K562 (cell line): Measurements from ENCODE around the gene SLC25A51. TPM values are rescaled to one million over a fixed set of nuclear protein-coding genes. Genes with fewer than 3 reads are reported as not detected.
A peak's percentile ranks its signal among the peaks of the same experiment; 100 is the strongest.

ENCODE experiments used
- ARID2 ChIP-seq: fragments of 450-650 bp; IDR thresholded peaks from 2 replicates; pipeline ENCODE4 v1.6.1; 2017; ENCODE audit warnings: antibody characterized with exemption, mild to moderate bottlenecking
- CC2D1A ChIP-seq: fragments of 450-650 bp; IDR thresholded peaks from 2 replicates; pipeline ENCODE4 v1.6.1; 2017; ENCODE audit warnings: mild to moderate bottlenecking
- ESRRA ChIP-seq: fragments of 450-650 bp; IDR thresholded peaks from 2 replicates; pipeline ENCODE4 v1.6.1; 2014; ENCODE audit warnings: low read depth, mild to moderate bottlenecking, moderate library complexity, borderline replicate concordance
- ETV6 ChIP-seq, 3 experiments: fragments of 150-350 bp in 1 of 3; sonication (generic) in 1 of 3; formaldehyde crosslinking in 1 of 3; IDR thresholded peaks; 2 replicates each; pipeline versions ENCODE4 v1.6.1 to v1.8.0; 2014 to 2022; ENCODE audit warnings: borderline replicate concordance in 2 of 3, low read depth in 2 of 3, antibody characterized with exemption in 1 of 3, low read length in 1 of 3, mild to moderate bottlenecking in 1 of 3, missing genetic modification reagents in 1 of 3
- FOXJ3 ChIP-seq: sonication (generic); formaldehyde crosslinking; IDR thresholded peaks from 2 replicates; pipeline ENCODE4 v1.4.0; 2020; ENCODE audit warnings: mild to moderate bottlenecking, missing genetic modification reagents
- HDAC1 ChIP-seq, 2 experiments: fragments of 450-650 bp; IDR thresholded peaks; 2 replicates each; pipeline ENCODE4 v1.6.1; 2016 to 2017; ENCODE audit warnings: inconsistent platforms in 1 of 2, mild to moderate bottlenecking in 1 of 2, moderate library complexity in 1 of 2
- JUNB ChIP-seq: fragments of 450-650 bp; formaldehyde crosslinking; conservative IDR thresholded peaks from 2 replicates; pipeline ENCODE4 v1.4.0; 2020; ENCODE audit warnings: mild to moderate bottlenecking
- KLF1 ChIP-seq: fragments of 450-650 bp; IDR thresholded peaks from 2 replicates; pipeline ENCODE4 v1.6.1; 2016; ENCODE audit warnings: missing genetic modification characterization, missing compliant biosample characterization
- MCM7 ChIP-seq, 2 experiments: fragments of 450-650 bp; IDR thresholded peaks; 2 replicates each; pipeline ENCODE4 v1.6.1; 2016 to 2018
- MTA2 ChIP-seq: fragments of 450-650 bp; IDR thresholded peaks from 2 replicates; pipeline ENCODE4 v1.6.1; 2016; ENCODE audit warnings: low read depth
- NUFIP1 ChIP-seq: fragments of 450-650 bp; IDR thresholded peaks from 2 replicates; pipeline ENCODE4 v1.6.1; 2018; ENCODE audit not compliant: partially characterized antibody
- PHB ChIP-seq: fragments of 250-450 bp; sonication (Bioruptor Pico); IDR thresholded peaks from 2 replicates; pipeline ENCODE4 v1.5.0; 2021
- RBM14 ChIP-seq: fragments of 200-400 bp; formaldehyde crosslinking; IDR thresholded peaks from 2 replicates; pipeline ENCODE4 v1.6.1; 2018; ENCODE audit warnings: low read depth, mild to moderate bottlenecking, low read length, moderate library complexity, borderline replicate concordance; ENCODE audit not compliant: insufficient read depth
- SIX5 ChIP-seq, 2 experiments: IDR thresholded peaks; 2 replicates each; pipeline ENCODE4 v1.6.1; 2011; ENCODE audit warnings: low read length in 2 of 2, borderline replicate concordance in 1 of 2, low read depth in 1 of 2, mild to moderate bottlenecking in 1 of 2, moderate library complexity in 1 of 2; ENCODE audit not compliant: insufficient read depth in 1 of 2
- SMAD1 ChIP-seq: fragments of 150-350 bp; IDR thresholded peaks from 2 replicates; pipeline ENCODE4 v1.6.1; 2014; ENCODE audit warnings: low read length, low read depth; ENCODE audit not compliant: partially characterized antibody
- SP1 ChIP-seq: sonication (generic); formaldehyde crosslinking; IDR thresholded peaks from 2 replicates; pipeline ENCODE4 v1.8.1; 2022; ENCODE audit warnings: mild to moderate bottlenecking, missing genetic modification reagents
- YBX1 ChIP-seq: fragments of 450-650 bp; IDR thresholded peaks from 2 replicates; pipeline ENCODE4 v1.7.1; 2016; ENCODE audit warnings: mild to moderate bottlenecking
- ZC3H4 ChIP-seq: sonication (generic); formaldehyde crosslinking; IDR thresholded peaks from 2 replicates; pipeline ENCODE4 v1.9.0; 2021; ENCODE audit warnings: missing genetic modification reagents, borderline replicate concordance
- ZKSCAN3 ChIP-seq: fragments of 250-450 bp; sonication (Bioruptor Pico); IDR thresholded peaks from 2 replicates; pipeline ENCODE4 v1.4.0; 2020
- ZNF224 ChIP-seq: sonication (generic); formaldehyde crosslinking; IDR thresholded peaks from 2 replicates; pipeline ENCODE4 v1.8.0; 2022; ENCODE audit warnings: mild to moderate bottlenecking, missing genetic modification reagents
- ZNF551 ChIP-seq: fragments of 250-450 bp; sonication (Bioruptor Pico); IDR thresholded peaks from 2 replicates; pipeline ENCODE4 v1.5.0; 2021; ENCODE audit warnings: mild to moderate bottlenecking, moderate library complexity
- ZSCAN29 ChIP-seq: fragments of 450-650 bp; IDR thresholded peaks from 2 replicates; pipeline ENCODE4 v1.6.1; 2017
- polyA plus RNA-seq, 8 experiments: library from polyadenylated mRNA; depleted of rRNA in 4 of 8; stranded (reverse) in 5 of 8; unstranded in 3 of 8; fragments of >200 nt; fragmentation: Nextera tagmentation in 2 of 8; fragmentation: Illumina TruSeq in 1 of 8; extraction: Ambion mirVana in 2 of 8; extraction: Trizol in 1 of 8; gene quantifications; 2 replicates each; pipeline versions ENCODE4 v1.2.1 to v1.2.3, GENCODE V29; 2011 to 2014; ENCODE audit warnings: inconsistent platforms in 1 of 8, missing spikeins in 1 of 8
- total RNA-seq, 7 experiments: library from RNA; depleted of rRNA in 6 of 7; stranded (reverse); fragments of >200 nt in 6 of 7; fragmentation: Illumina TruSeq in 2 of 7; extraction: Trizol in 2 of 7; gene quantifications; 2 replicates each; pipeline versions ENCODE4 v1.2.1 to v1.2.3, GENCODE V29; 2011 to 2021; ENCODE audit warnings: low replicate concordance in 1 of 7
- TF ChIP-seq, protein P1 (sequence below), 2 experiments: IDR thresholded peaks; 2 replicates each; pipeline ENCODE4 v1.6.1; 2011; ENCODE audit warnings: borderline replicate concordance in 1 of 2, control low read depth in 1 of 2, low read depth in 1 of 2, low read length in 1 of 2, mild to moderate bottlenecking in 1 of 2, mixed read lengths in 1 of 2, moderate library complexity in 1 of 2; ENCODE audit not compliant: insufficient read depth in 1 of 2, insufficient read length in 1 of 2, poor library complexity in 1 of 2, severe bottlenecking in 1 of 2; ENCODE audit errors: extremely low read depth in 1 of 2
- TF ChIP-seq, protein P2 (sequence below): fragments of 250-450 bp; sonication (Bioruptor Pico); IDR thresholded peaks from 2 replicates; pipeline ENCODE4 v1.8.0; 2021; ENCODE audit warnings: borderline replicate concordance, mild to moderate bottlenecking, moderate library complexity; ENCODE audit not compliant: poor library complexity, severe bottlenecking
- TF ChIP-seq, protein P3 (sequence below): fragments of 450-650 bp; formaldehyde crosslinking; IDR thresholded peaks from 2 replicates; pipeline ENCODE4 v1.4.0; 2020; ENCODE audit warnings: mild to moderate bottlenecking, moderate library complexity
- TF ChIP-seq, protein P4 (sequence below): fragments of 450-650 bp; formaldehyde crosslinking; IDR thresholded peaks from 2 replicates; pipeline ENCODE4 v1.4.0; 2020; ENCODE audit warnings: mild to moderate bottlenecking, moderate library complexity

SLC25A51 gene
- total and polyA plus RNA-seq, 9 of the 15 experiments (the other 6 are each of a cell fraction or from before 2014, with no cell fraction given) = 9.1 to 40.7 (median 24.5) TPM

DNA sequence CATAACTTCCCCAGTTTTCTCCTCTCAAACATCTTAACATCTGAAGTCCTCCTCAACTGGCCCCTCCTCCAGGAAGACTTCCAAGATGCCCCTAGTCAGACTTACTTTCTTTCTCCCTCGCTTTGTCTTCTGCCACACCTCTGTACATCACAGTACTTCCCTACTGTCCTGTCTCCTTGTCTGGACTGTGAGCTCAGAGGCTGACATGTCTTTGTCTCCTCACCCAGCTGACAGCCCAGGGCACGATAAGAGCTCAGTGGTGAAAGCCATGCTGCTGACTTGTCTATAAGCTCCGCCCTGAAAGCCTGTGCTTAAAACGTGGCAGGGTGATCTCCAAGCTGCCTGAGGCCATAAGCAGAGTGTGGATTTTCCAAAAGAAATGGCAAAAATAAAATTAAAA is 33.0 kb upstream of the SLC25A51 start (continued):
- TF ChIP-seq, protein P1, sequence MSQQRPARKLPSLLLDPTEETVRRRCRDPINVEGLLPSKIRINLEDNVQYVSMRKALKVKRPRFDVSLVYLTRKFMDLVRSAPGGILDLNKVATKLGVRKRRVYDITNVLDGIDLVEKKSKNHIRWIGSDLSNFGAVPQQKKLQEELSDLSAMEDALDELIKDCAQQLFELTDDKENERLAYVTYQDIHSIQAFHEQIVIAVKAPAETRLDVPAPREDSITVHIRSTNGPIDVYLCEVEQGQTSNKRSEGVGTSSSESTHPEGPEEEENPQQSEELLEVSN (IDR thresholded peaks at IDR 0.05; ENCODE audit: borderline replicate concordance in 1 of 2, extremely low read depth in 1 of 2, insufficient read depth in 1 of 2, insufficient read length in 1 of 2, low read depth in 1 of 2, low read length in 1 of 2, poor library complexity in 1 of 2, severe bottlenecking in 1 of 2) = no peak
- TF ChIP-seq MCM7 (IDR thresholded peaks at IDR 0.05) (no peak), MTA2 (no peak), NUFIP1 (no peak), ARID2 (no peak), ETV6 (IDR thresholded peaks at IDR 0.05; ENCODE audit: borderline replicate concordance in 1 of 2, low read depth in 2 of 2, low read length in 1 of 2) (no peak), ETV6 (CRISPR knock-in tag; IDR thresholded peaks at IDR 0.05; ENCODE audit: borderline replicate concordance) (no peak), HDAC1 (IDR thresholded peaks at IDR 0.05) (peak in 1 of 2 experiments; percentile 97; a peak in 2 of 4 replicates), ZC3H4 (CRISPR knock-in tag) (no peak), CC2D1A (no peak), SIX5 (IDR thresholded peaks at IDR 0.05; ENCODE audit: borderline replicate concordance in 1 of 2, insufficient read depth in 1 of 2, low read depth in 1 of 2, low read length in 2 of 2) (no peak), SMAD1 (no peak), PHB (CRISPR knock-in tag) (no peak), SP1 (CRISPR knock-in tag) (no peak), RBM14 (no peak), ZNF551 (CRISPR knock-in tag) (no peak), YBX1 (no peak), KLF1 (tag) (no peak), JUNB (CRISPR knock-in tag) (no peak), ZKSCAN3 (CRISPR knock-in tag) (no peak), ESRRA (peak; percentile 35; the same call in 1 of the 2 replicates), FOXJ3 (CRISPR knock-in tag) (no peak), ZSCAN29 (no peak), ZNF224 (CRISPR knock-in tag) (no peak)
- TF ChIP-seq, protein P2, sequence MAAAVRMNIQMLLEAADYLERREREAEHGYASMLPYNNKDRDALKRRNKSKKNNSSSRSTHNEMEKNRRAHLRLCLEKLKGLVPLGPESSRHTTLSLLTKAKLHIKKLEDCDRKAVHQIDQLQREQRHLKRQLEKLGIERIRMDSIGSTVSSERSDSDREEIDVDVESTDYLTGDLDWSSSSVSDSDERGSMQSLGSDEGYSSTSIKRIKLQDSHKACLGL (CRISPR knock-in tag) = peak; percentile 24
- TF ChIP-seq, protein P3, sequence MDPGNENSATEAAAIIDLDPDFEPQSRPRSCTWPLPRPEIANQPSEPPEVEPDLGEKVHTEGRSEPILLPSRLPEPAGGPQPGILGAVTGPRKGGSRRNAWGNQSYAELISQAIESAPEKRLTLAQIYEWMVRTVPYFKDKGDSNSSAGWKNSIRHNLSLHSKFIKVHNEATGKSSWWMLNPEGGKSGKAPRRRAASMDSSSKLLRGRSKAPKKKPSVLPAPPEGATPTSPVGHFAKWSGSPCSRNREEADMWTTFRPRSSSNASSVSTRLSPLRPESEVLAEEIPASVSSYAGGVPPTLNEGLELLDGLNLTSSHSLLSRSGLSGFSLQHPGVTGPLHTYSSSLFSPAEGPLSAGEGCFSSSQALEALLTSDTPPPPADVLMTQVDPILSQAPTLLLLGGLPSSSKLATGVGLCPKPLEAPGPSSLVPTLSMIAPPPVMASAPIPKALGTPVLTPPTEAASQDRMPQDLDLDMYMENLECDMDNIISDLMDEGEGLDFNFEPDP (CRISPR knock-in tag) = no peak
- TF ChIP-seq, protein P4, sequence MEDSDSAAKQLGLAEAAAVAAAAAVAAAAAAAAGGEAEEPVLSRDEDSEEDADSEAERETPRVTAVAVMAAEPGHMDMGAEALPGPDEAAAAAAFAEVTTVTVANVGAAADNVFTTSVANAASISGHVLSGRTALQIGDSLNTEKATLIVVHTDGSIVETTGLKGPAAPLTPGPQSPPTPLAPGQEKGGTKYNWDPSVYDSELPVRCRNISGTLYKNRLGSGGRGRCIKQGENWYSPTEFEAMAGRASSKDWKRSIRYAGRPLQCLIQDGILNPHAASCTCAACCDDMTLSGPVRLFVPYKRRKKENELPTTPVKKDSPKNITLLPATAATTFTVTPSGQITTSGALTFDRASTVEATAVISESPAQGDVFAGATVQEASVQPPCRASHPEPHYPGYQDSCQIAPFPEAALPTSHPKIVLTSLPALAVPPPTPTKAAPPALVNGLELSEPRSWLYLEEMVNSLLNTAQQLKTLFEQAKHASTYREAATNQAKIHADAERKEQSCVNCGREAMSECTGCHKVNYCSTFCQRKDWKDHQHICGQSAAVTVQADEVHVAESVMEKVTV (CRISPR knock-in tag) = no peak
